NCI-H524 treated with DMSO at 0.1 percent for 48 hours (cell line): Measurements from ENCODE around the gene PLIN5.

ENCODE experiments used
- DNase-seq: peaks from one replicate; lab custom pipeline; 2025; lab: John Stamatoyannopoulos, UW

Gene PLIN5

DNA sequence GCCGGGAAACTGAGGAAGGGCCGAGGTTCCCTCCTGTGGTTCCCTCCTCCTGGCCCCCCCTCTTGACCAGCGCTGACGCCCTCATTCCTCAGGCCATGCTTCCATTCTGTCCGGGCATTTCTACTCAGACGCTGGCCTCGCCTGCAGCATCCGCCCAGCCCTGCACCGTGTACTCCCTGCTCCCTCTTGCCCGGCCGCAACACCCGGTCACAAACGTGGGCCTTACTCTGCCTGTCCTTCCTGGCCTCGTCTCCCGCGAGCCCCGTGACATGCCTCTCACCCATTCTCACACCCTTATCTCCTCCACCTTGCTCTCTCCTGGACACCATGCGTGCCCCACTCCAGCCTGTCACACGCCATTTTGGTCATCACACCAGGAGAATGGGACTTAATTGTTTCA lies 51.6 kb downstream of the PLIN5 start:
- no peak for DNase-seq

DNA sequence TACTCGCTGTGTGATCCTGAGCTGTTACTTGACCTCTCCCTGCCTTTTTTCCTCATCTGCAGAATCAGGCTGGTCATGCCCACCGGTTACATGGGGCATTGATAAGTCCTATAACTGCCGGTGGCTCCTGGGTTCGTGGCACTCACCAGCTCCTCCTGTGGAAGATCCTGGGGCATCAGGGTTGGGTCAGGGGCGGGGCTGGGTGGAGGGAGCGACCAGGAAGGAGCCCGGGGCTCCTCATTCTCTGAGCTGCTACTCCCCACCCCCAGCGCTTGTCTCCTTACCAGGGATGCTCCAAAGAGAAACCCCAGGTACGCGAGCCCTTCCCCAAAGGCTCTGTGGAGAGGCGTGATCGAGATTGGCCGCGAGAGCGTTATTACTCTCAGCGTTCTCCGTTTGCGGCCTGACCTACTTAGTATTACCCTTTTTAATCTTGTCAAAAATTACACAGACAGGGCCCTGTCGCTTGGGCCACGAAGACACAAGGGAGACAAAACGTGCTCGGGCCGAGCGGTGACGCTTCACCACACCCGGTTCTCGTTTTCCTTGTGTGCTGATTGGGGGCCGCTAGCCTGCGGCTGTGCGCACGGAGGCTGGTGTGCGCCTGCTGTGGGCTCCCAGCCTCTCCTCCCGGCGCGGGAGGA lies 52.2 kb downstream of the PLIN5 start:
- no peak for DNase-seq

DNA sequence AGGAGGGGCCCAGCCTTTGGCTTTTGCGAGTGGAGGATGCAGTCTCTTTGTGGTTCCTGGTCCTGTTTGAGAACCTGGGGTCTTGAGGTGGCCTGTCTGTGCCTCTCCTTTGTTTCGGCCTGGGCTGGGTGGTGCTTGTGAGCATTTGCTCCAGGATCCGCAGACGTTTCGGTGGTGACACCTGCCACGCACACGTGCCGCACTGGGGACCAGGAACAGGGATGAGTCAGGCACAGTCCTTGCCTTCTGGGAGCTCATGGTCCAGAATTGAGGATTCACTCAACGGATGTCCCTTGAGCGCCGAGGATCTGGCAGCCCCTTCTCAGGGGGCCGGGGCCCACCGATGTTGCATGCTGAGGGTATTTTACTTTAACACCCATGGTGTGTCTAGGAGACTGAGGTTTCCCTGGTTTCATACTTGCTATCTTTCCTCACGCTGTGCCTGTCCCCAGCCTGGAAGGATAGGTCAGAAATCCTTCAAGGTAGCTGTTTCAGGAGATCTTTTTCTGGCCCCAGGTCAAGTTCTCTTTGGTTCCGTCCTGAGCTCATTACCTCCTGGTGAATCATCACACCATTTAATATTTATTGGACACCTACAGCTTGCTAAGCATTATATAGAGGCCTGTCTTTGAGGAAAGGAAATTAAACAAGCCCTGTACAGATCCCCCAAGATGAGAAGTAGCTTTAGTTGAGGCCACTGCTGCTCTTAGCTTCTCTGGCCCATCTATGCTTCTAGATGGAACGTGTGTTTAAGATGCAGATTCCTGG lies 57.8 kb downstream of the PLIN5 start:
- no peak for DNase-seq

DNA sequence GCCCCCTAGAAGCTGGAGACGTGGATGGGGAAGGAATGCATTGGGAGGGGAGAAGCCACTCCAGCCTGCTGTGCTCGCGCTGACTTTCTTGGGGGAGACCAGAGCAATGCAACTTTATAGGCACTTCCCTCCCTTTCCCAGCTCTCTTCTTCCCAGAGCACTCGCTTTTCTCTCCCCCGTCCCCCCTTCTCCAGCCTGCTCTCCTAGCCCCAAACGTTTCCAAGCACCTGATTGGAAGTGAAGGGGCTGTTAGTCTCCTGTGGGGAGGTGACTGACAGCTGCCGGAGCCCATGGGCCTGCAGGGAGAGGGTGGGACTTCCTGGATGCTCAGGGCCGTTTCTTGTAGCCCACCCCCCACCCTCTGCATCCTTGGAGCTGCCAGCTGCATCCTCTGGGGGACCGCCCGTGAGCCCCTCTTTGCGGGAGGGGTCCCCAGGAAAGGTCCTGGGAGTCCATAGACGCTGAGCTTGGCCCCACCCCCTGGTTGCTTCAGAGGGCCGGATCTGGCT lies 60.5 kb downstream of the PLIN5 start:
- DNase-seq: peak; percentile 82

DNA sequence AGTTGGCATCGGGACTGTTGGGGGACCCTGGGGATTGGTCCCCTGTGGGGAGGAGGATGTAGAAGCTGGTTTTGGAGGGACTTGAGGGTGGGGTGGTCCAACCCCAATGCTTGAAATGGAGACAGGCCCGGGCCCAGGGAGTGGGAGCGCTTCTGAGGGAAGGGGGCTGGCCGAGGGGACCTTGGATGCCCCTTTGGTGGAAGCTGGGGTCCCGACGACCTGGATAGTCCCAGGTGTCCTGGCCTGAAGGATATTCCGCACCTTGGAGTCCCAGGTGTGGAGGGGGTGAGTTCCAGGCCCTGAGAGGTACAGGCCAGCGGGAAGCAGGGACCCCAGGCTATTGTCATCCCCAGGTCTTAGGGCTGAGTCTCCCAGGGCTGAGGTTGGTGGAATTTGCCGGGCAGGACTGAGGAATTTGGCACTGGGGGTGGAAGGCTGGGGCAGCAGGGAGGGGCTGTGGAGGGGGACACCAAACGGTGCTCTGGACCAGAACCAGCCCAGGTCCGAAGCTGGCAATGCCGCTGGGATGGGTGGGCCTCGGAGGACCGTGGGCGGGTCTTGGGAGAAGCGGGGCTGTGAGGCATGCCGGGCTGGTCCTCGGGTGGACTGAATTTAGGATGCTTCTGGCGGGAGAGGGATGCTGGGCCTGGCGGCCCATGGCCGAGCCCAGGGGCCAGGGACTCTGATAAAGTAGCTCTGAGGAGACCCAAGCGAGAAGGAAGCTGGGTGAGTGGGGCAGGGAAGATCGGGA lies 61.1 kb downstream of the PLIN5 start:
- DNase-seq: no peak

DNA sequence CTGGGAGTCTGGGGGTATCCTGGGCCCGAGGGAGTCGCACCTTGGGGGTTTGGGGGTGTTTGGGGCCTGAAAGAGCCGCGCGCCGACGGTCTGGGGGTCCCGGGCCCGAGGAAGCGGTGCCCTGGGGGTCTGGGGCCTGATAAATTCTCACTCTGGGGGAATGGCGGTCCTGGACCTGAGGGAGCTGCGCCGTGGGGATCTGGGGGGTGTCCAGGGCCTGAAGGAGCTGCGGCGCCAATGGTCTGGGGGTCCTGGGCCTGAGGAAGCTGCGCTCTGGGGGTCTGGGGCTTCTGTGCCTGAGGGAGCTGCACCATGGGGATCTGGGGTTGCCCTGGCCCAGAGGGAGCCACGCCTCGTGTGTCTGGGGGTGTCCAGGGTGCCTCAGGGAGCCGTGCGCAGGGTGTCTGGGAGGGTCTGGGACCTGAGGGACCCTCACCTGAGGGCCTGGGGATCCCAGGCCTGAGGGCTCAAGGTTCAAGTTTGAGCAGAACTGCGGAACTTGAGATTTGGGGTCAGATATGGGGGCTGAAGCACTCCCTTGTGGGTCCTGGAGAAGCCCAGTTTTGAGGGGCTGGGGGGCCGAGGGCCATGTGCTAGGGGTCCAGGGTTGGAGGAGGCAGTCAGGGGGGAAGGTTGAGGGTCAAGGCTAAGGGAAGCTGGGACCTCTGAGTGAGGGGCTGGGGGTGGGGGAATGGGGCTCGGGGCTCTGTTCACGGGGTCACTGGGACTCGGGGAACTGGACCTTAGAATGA lies 61.8 kb downstream of the PLIN5 start:
- DNase-seq: no peak
